GM12872 (cell line): Measurements from ENCODE around the gene YTHDF1.

ENCODE experiments used
- CTCF ChIP-seq: IDR thresholded peaks from 3 replicates; pipeline ENCODE4 v1.5.1; 2011; ENCODE audit warnings: low read depth, mild to moderate bottlenecking, low read length, moderate library complexity; ENCODE audit not compliant: insufficient read depth

YTHDF1 gene

GRCh38 chr20:63150391-63150898, 65.5 kb downstream of the YTHDF1 start:
- TF ChIP-seq CTCF = no peak

GRCh38 chr20:63149531-63150192, 66.3 kb downstream of the YTHDF1 start:
- no peak for TF ChIP-seq CTCF

- TF ChIP-seq CTCF = no peak
Observed at GRCh38 chr20:63148696-63149095, 67.2 kb downstream of the YTHDF1 start.

GRCh38 chr20:63147532-63147931, 68.4 kb downstream of the YTHDF1 start:
- TF ChIP-seq CTCF = no peak
